Measurements from ENCODE around the gene ENTPD6.
"Not testable (repeated sequence)": the region's sequence is repeated elsewhere in the genome, so short reads cannot be mapped to it uniquely, and the experiment has no call there.

ENTPD6 gene

DNA sequence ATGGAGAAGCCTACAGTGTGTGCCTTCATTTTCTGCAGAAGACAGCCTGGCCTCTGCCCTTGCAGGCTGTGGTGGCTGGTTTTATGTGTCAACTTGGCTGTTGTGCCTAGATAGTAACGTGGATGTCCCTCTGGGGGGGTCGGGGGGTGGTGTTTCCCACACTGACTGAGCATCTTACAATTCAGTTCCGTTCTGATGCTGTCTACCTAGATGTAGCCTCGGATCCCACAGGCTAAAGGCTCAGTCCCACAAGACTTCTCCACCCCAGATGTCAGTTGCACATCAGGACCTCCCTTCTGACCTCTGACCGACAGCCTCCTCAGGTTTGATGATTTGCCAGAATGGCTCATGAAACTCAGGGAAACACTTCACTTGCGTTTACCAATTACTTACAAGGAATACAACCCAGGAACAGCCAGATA, 56.7 kb downstream of the ENTPD6 start:
- no peak for DNase-seq (ENCODE audit: low read depth, low spot score)

DNA sequence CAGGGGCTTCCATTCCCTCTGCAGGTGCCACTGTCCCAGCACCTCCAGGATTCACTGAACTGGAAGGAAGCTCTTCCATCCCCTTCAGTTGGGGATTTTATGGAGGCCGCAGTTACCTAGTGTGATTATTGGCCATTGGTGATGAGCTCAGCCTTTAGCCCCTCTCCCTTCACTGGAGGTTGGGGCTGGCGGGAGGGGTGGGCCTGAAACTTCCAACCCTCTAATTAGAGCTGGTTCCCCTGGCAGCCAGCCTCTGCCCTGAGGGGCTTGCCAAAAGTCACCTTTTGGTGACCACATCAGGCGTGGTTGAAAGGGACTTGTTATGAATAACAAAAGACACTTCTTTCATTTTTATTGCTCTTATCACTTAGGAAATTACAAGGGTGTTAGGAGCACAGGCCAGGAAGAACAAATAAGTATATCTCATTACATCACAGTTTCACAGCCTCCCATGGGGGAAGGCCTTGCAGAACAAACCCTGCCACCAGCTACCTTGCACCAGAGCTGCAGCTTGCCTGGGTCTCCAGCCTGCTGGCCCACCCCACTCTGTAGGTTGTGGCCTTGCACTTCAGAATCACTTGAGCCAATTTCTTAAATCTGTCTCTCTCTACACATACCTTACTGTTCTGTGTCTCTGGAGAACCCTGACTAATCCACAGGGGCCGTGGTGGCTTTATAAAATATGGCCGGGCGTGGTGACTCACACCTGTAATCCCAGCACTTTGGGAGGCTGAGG, 57.3 kb downstream of the ENTPD6 start:
- DNase-seq (ENCODE audit: low read depth, low spot score): no peak
- H3K27ac ChIP-seq: peak overlapping the region; percentile 100

More for the DNA sequence above, 56.7 kb downstream of the ENTPD6 start:
- peak overlapping the region; percentile 100 for H3K27ac ChIP-seq

DNA sequence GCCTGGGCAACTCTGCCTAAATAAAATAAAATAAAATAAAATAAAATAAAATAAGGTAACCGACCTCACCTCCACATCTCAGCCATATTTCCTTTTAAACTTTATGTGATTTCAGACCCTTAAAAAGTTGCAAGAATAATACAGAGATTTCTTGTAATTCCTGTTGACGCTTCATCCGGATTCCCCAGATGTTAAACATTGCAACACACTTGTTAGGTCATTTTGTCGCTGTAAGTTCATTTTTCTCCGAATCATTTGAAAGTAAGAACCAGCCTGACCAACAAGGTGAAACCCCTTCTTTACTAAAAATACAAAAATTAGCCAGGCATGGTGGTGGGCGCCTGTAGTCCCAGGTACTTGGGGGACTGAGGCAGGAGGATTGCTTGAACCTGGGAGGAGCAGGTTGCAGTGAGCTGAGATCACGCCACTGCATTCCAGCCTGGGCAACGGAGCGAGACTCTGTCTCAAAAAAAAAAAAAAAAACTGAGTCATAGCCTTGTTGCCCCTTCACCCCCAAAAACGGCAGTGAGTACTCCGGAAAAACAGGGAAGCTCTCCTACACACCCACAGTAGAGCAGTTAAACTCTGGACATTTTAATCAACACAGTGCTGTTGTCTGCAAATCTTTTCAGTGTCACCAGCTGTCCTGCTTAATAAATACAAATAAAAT, 58.2 kb downstream of the ENTPD6 start:
- peak overlapping the region; percentile 100 for H3K27ac ChIP-seq
- DNase-seq (ENCODE audit: low read depth, low spot score): no peak

DNA sequence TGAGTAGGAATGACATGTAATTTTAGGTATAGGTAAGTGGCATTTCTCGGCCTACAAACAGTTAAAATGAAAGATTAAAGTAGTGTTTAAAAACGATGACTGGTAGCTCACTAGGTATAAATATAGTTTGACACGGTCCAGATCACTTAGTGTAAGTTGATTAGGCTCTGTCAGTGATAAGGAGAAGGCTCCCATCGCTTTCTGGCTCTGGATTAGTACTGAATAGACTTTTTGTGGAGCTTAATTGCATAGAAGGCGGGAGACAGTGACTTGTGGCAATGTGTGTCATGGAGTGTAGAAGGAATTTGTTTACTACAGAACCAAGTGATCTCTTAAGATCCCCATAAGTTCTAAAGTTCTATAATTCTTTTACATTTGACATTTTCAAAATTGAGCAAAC, 59.1 kb downstream of the ENTPD6 start:
- no peak for DNase-seq (ENCODE audit: low read depth, low spot score)
- H3K27ac ChIP-seq: peak overlapping the region; percentile 100

DNA sequence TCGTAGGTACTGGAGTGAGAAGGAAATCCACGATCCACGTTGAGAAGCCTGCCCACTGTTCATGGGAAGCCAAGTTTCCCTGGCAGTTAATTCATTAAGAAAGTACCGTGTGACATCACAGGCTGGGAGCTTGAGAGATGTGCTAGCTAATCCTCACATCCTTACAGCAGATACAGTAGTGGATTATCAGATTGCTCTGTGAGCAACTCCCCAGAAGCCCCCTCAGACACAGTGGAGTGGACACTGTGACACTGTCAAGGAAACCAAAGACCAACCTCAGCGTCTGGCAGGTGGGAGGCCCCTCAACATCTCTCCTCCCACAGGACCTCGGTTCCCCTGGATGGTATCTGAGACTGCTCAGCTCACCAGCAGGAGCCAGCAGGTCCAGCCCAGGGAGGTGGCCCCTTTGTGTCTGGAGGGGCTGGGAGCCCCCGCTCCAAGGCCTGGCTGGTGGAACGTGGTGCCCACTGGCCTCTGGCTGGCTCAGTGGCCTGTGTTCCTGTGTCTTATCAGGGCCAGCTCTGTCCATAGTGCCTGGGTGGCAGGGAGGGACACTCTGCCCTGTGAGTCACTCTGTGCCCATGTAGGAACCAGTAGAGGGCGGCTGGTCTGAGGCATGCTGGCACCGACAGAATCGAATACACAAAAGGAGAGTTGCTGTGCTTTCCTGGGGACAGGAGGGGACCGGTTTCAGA, 59.6 kb downstream of the ENTPD6 start:
- DNase-seq (ENCODE audit: low read depth, low spot score): no peak
- H3K27ac ChIP-seq: peak overlapping the region; percentile 100

DNA sequence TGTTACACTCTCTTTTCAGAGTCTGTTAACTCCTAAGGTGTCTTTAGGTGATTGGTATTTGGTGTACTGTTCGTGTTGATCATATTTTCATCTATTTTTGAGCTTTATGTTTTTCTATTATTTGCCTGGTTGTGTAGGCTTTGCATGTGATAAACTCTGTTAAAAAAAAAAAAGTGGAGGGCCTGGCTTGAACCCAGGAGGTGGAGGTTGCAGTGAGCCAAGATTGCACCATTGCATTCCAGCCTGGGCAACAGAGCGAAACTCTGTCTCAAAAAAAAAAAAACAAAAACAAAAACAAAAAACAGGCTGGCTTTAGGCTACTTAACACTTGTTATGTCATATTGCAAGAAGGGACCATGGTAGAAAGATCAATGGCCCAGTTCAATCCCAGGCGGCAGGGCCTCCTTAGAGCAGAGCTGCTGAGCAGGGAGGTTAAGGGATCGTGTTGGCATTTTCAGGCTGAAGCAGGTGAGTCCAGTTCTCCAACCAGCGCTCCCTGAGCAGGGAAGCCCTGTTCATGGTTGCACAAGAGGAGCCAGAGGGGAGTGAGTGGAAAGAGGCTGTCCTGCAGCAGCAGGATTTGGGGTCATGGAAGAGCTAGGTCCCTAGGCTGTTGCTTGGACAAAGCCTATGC, 60.8 kb downstream of the ENTPD6 start:
- peak overlapping the region; percentile 100 for H3K27ac ChIP-seq
- DNase-seq (ENCODE audit: low read depth, low spot score): no peak

DNA sequence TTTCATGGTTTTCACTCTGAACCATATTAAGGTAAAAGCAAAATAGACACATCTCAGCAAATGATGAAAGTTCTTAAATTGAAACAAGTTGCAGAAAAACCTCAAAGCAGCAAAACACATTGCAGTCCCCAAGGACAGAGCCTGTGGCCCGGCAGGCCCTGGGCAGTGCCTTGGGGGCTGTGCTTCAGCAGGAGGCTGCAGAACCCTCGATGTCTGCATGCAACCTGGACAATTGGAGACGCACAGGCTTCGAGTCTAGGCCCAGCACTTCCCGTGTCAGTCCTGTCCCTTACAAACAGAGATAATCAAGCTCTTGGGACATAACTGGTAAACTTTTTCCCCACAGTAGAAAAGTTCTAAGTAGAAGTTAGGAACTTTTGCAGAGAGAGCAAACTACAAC, 61.6 kb downstream of the ENTPD6 start:
- peak overlapping the region; percentile 100 for H3K27ac ChIP-seq
- DNase-seq (ENCODE audit: low read depth, low spot score): no peak

DNA sequence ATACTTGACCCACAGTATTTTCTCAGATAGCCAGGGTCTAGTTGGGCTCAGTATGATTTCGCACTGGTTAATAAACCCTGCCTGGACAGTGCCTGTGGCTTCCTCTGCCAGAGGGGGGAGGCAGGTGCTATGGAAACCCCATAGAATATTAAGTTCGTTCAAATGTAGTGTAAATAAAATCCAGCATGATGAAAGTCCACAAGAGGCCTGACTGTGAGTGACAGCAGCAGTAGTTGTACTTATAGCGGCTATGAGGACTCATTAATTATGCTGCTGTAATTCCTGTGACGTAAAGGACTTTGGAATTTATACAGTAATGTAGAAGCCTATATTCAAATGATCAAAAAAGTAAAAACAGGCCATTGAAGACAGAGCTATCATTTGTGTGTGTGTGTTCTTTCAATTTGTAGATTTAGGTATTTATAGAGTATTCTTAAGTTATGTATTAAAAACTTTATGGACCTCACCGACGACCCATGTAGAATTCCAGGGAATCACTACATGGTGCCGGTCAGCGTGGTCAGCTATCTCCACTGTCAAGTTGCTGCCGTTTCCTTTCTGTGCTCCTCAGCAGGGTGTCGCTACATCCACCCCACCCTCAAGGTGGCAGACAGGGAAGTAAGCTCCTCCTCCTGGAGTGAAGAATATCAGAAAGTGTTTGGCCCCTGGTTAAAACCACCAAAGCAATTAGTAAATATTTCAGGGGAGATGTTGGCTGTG, 62.4 kb downstream of the ENTPD6 start:
- no peak for DNase-seq (ENCODE audit: low read depth, low spot score)
- peak overlapping the region; percentile 100 for H3K27ac ChIP-seq

DNA sequence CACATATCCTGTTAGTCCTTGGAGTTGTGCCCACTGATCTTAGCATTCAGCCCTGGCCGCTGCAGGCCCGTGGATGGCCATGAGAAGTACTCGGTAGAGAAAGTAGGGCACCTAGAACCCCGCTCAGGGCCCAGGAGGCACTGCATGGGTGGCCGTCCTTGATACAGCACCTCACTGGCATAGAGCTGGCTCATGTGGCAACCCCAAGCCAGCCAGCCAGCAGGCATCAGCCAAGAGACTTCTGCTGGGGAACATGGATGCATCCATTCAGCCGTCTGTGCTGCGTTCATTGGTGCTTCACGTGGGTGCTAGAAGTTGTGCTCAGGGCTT, 62.9 kb downstream of the ENTPD6 start:
- H3K27ac ChIP-seq: no peak overlapping the region
- no peak for DNase-seq (ENCODE audit: low read depth, low spot score)

DNA sequence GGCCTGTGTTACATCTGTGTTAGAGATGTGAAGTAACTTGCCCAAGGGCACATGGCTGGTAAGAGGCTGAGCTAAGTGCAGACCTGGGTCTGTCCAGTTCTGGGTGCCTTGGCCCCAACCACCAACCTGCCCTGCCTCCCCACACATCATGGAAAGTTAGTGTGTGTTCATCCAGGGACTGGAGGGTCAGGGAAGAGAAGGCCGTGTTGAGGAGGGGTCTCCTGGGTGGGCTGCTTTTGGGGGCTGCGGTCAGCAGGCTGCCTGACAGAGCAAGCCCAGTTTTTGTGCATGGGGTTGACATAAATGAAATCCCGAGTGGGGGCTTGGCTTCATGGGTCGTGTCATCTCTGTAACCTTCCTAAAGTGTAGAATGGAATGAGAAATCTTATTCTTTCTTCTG, 63.3 kb downstream of the ENTPD6 start:
- H3K27ac ChIP-seq: no peak overlapping the region
- no peak for DNase-seq (ENCODE audit: low read depth, low spot score)

DNA sequence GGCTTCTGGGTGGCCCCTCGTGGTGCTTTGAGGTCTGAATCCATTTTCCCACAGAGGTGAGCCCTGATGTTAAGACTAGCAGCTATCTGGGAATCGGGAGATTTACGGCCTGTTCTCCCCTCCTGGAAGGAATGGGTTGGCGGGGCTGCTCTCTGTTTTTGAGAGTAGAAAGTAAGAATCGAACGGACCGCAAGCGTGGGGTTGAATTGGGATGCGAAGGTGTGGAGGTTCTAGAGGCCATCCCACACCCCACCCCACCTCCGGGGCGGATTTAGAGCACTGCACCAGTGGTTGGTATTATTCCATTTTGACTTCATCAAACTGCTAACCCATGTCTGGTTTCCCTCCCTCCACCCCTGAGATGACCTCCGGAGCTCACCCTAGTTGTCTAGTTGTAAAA, 63.8 kb downstream of the ENTPD6 start:
- no peak for DNase-seq (ENCODE audit: low read depth, low spot score)

DNA sequence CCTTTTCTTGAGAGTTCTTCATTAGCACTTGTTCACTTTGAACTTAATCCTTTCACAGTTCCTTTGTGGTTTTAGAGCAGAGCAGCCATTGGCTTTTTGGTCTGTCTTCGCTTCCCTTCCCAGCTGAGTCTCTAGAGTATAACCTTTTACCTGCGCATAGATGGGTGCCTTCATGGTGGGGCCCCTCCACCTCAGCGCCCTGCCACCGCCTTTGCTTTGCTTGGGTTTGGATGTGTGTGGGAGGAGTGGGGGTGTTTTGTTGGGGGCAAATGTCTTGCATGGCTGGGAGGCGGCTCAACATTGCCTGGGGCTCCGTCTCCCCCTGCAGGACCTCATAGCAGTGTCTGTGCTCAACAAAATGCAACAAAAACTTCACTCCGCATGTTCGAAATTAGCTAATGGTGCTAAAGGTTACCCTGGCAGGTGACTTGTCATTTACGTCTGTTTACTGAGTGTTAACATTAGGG, 64.3 kb downstream of the ENTPD6 start:
- DNase-seq (ENCODE audit: low read depth, low spot score): no peak
- no peak overlapping the region for H3K27ac ChIP-seq

More for the DNA sequence above, 63.8 kb downstream of the ENTPD6 start:
- H3K27ac ChIP-seq: no peak overlapping the region

DNA sequence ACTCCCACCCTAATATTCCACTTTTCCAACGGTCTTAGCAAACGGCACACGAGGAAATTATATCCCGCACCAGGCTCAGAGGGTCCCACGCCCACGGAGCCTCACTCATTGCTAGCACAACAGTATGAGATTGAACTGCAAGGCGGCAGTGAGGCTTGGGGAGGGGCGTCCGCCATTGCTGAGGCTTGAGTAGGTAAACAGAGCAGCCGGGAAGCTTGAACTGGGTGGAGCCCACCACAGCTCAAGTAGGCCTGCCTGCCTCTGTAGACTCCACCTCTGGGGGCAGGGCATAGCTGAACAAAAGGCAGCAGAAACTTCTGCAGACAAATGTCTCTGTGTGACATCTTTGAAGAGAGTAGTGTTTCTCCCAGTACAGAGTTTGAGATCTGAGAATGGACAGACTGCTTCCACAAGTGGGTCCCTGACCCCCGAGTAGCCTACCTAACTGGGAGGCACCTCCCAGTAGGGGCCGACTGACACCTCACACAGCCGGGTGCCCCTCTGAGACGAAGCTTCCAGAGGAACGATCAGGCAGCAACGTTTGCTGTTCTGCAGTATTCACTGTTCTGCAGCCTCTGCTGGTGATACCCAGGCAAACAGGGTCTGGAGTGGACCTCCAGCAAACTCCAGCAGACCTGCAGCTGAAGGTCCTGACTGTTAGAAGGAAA, 65.4 kb downstream of the ENTPD6 start:
- DNase-seq (ENCODE audit: low read depth, low spot score); H3K27ac ChIP-seq: not testable (repeated sequence)

DNA sequence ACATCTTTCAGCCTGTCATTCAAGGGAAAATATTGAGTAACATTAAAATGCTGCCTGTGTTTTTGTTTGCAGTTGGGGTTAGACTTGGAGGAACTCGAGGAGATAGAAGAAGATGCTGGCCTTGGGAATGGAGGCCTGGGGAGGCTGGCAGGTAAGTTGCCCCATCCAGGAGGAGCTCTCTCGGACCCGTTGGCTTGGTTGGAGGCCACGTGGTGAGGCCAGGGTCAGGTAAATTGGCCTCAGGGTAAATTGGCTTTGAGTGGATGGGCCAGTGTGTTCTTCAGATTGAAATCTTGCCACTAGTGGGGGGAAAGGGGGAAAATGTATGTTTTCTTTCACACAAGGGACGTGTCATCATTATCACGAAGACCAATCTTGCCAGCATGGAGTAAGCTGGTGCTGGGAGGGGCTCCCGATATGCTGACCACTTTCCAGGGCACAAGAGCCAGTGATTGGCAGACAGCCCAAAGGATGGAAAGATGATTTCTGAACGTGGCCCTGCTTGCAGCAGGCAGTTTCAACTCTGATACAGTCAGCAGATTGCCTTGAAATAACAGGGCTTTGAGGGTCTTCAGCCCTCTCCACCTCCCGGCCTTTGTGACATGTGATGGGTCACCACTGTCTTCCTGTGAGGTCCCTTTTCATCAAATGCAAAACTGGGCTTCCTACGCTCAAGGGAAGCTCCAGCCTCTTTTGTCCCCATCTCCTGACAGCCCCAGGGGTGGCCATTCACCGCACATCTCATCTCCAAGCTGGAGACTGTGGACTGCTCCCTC, 73.7 kb downstream of the ENTPD6 start:
- no peak for DNase-seq (ENCODE audit: low read depth, low spot score)
- no peak overlapping the region for H3K27ac ChIP-seq

DNA sequence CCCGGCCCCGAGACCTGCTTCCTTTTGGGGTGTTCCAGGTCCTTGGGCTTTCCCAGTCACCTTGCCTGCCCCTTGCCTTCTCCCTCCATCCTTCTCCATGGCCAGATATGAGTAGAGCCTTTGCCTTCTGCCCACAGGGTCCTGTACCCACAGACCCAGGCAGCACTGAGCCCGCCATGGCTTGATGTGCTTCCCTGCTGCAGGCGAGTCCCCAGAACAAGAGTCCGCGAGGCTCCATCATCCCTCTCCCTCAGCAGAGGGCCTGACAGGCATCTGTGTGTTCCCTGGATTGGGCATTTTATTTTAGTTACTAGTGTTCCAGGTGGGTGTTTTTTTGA, 74.3 kb downstream of the ENTPD6 start:
- H3K27ac ChIP-seq: no peak overlapping the region
- no peak for DNase-seq (ENCODE audit: low read depth, low spot score)

DNA sequence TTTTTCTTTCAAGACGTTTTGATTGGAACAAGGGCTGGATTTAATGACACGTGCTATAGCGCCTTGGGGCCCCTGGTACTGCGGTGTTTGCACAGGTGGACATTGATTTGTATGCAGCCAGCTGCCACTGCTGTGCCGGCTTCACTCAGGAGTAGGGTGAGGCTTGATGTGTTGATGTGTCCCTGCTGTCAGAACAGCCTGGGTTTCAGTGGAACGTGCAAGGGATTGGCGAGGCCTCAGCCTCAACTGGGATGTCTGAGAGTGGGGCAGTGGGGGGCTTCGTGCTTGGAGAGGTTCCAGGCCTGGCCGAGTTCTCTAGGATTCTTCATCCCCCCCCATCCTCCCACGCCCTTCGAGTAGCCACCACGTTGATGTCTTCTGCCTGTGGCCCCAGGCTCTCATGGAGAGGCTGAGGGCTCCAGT, 75.3 kb downstream of the ENTPD6 start:
- DNase-seq (ENCODE audit: low read depth, low spot score): no peak
- peak overlapping the region; percentile 6 for H3K27ac ChIP-seq

DNA sequence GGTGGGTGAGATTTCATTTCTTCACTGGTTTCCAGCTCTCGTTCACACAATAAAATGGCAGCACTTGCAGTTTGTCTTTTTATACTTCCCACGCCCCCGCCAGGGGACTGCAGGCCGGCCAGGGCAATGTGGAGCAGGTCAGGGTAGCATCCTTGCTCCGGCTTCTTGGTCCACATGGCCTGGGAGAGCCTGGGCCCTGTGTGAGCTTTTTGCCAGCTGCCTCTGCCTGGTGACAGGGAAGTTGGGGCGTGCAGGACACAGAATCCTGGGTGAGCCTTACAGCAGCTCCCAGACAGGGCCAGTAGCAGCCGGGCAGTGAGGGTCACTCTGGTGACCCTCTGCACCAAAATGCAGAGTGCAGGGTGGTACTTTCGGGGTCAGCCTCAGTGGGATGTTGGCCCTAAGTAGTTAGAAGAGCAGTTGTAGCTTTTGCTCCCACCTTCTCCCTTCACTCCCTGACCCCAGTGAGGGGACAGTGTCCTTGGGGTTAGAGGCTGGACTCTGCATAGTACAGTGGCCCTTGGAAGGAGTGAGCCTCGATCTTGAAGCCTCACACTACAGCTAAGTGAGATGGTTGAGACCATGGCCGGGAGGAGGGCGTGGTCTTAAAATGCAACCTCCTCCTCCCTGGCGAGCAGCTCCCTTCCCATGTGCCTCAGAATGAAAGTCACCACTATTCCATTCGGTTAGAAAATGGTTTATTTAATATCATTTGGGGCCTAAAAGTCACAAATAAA, 76.1 kb downstream of the ENTPD6 start:
- no peak for DNase-seq (ENCODE audit: low read depth, low spot score)
- H3K27ac ChIP-seq: peak overlapping the region; percentile 6

DNA sequence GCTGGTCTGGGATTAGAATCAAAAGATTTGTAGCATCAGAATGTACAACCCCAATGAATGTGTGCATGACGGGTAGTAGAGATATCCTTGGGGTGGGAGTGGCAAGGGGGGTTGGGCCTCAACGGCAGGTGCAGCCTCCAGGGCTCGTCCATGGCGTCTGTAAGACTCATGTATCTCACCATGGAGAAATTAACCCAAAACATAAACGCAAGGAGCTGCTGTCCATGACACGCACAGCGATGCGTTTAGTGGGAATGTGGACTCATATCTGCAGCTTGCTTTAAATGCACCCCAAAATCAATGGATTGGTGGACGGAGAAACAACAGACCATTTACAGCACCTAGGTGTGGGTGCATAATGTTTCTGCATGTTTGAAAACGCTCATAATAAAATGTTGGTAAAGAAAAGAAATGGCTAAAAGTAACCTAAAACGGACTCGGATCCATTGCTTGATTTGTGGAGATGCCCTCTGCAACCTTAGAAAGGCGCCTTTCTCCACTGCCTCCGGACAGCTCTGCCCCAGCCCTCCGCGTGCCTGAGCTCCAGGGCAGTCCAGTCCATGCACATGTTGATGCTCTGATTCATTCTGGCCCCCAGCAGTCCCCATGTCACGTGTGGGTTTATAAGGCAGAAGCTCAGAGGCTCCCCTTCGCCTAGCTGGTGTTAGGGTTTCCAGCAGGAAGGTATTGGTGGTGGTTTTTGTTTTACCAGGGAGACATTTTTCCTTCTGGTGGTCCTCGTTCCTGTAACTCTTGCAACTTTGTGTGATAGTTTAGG, 76.9 kb downstream of the ENTPD6 start:
- DNase-seq (ENCODE audit: low read depth, low spot score): no peak
- no peak overlapping the region for H3K27ac ChIP-seq
